RWPE2 (cell line): ENCODE results near the gene ABCC8.

ENCODE experiments used
- ATAC-seq: fragments of 200-7000 bp; cut with Tn5 transposase; 3 replicates; pipeline ENCODE4 v1.9.1; 2021; ENCODE audit warnings: low read depth
- DNase-seq: peaks from one replicate; pipeline ENCODE4 v3.0.0-alpha.2; 2020; ENCODE audit warnings: low spot score
- H3K27ac ChIP-seq: fragments of 450-650 bp; 2 replicates; pipeline ENCODE4 v1.5.1; 2017; ENCODE audit warnings: mild to moderate bottlenecking; ENCODE audit not compliant: poor library complexity, severe bottlenecking
- H3K27me3 ChIP-seq: fragments of 250-450 bp; sonication (Bioruptor Pico); 2 replicates; pipeline ENCODE4 v1.5.1; 2021; ENCODE audit warnings: mild to moderate bottlenecking, moderate library complexity; ENCODE audit not compliant: insufficient read depth, poor library complexity, severe bottlenecking
- H3K36me3 ChIP-seq: fragments of 250-450 bp; sonication (Bioruptor Pico); 2 replicates; pipeline ENCODE4 v1.5.1; 2020; ENCODE audit warnings: low read depth, mild to moderate bottlenecking, moderate library complexity
- H3K4me1 ChIP-seq: fragments of 250-450 bp; sonication (Bioruptor Pico); 2 replicates; pipeline ENCODE4 v1.5.1; 2021; ENCODE audit warnings: mild to moderate bottlenecking, moderate library complexity; ENCODE audit not compliant: insufficient read depth, poor library complexity, severe bottlenecking
- H3K4me3 ChIP-seq: fragments of 250-450 bp; sonication (Bioruptor Pico); 2 replicates; pipeline ENCODE4 v1.5.1; 2021; ENCODE audit warnings: mild to moderate bottlenecking, moderate library complexity; ENCODE audit not compliant: severe bottlenecking
- H3K9me3 ChIP-seq: fragments of 250-450 bp; sonication (Bioruptor Pico); 2 replicates; pipeline ENCODE4 v1.5.1; 2021; ENCODE audit warnings: mild to moderate bottlenecking, moderate library complexity; ENCODE audit not compliant: severe bottlenecking
- TF ChIP-seq, protein P1 (sequence below): fragments of 450-650 bp; IDR thresholded peaks from one replicate; pipeline ENCODE4 v1.5.1; 2017; ENCODE audit warnings: mild to moderate bottlenecking, moderate library complexity; ENCODE audit not compliant: poor library complexity, severe bottlenecking

The ABCC8 gene

GRCh38 chr11:17446482-17446881 lies 30.2 kb downstream of the ABCC8 start:
- H3K9me3 ChIP-seq = no peaks in the 10 kb centered on the region
- no peaks in the 10 kb centered on the region for H3K36me3 ChIP-seq
- no peak overlapping the region for H3K27ac ChIP-seq
- H3K4me3 ChIP-seq = no peak overlapping the region
- TF ChIP-seq, protein P1, sequence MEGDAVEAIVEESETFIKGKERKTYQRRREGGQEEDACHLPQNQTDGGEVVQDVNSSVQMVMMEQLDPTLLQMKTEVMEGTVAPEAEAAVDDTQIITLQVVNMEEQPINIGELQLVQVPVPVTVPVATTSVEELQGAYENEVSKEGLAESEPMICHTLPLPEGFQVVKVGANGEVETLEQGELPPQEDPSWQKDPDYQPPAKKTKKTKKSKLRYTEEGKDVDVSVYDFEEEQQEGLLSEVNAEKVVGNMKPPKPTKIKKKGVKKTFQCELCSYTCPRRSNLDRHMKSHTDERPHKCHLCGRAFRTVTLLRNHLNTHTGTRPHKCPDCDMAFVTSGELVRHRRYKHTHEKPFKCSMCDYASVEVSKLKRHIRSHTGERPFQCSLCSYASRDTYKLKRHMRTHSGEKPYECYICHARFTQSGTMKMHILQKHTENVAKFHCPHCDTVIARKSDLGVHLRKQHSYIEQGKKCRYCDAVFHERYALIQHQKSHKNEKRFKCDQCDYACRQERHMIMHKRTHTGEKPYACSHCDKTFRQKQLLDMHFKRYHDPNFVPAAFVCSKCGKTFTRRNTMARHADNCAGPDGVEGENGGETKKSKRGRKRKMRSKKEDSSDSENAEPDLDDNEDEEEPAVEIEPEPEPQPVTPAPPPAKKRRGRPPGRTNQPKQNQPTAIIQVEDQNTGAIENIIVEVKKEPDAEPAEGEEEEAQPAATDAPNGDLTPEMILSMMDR = no peak
- no peak for ATAC-seq
- no peak for DNase-seq
- no peaks in the 10 kb centered on the region for H3K4me1 ChIP-seq
- peaks cover 3% of the 10 kb centered on the region for H3K27me3 ChIP-seq

DNA sequence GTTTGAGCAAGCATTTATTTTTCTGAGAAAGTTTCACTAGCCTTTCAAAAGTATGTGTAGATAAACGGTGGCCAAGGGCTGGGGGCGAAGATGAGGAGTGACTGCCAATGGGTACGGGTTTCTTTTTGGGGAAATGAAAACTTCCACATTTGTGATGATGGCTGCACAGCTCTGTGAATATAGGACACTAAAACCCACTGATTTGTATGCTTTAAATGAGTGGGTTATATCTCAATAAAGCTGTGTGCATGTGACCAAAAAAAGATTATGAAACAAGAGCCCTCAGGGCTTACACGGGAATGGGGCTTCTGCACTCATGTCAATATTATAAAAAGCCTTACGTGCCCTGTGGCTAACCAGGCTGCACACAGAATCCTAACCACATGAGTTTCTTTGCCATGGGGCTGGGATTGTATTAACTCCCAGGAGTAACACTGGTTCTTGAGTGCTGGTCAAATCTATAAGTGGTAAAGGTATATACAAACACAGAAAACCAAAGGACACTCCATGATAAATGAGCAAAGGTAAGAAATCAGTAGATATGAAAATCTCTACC lies 31.3 kb downstream of the ABCC8 start:
- H3K9me3 ChIP-seq = no peaks in the 10 kb centered on the region
- DNase-seq = no peak
- no peaks in the 10 kb centered on the region for H3K4me1 ChIP-seq
- H3K4me3 ChIP-seq = no peak overlapping the region
- no peaks in the 10 kb centered on the region for H3K36me3 ChIP-seq
- H3K27me3 ChIP-seq = peaks cover 3% of the 10 kb centered on the region
- TF ChIP-seq, protein P1 = no peak
- H3K27ac ChIP-seq = no peak overlapping the region
- ATAC-seq = no peak

GRCh38 chr11:17443926-17444690 lies 32.5 kb downstream of the ABCC8 start:
- Histone ChIP-seq H3K4me1 (no peaks in the 10 kb centered on the region), H3K27ac (no peak overlapping the region), H3K4me3 (no peak overlapping the region), H3K27me3 (peaks cover 3% of the 10 kb centered on the region), H3K9me3 (no peaks in the 10 kb centered on the region), H3K36me3 (no peaks in the 10 kb centered on the region)
- TF ChIP-seq, protein P1 = no peak
- ATAC-seq (no peak), DNase-seq (no peak)

GRCh38 chr11:17443423-17443822 lies 33.2 kb downstream of the ABCC8 start:
- Histone ChIP-seq H3K27ac (no peak overlapping the region), H3K4me1 (no peaks in the 10 kb centered on the region), H3K27me3 (peaks cover 3% of the 10 kb centered on the region), H3K4me3 (no peak overlapping the region), H3K9me3 (no peaks in the 10 kb centered on the region), H3K36me3 (no peaks in the 10 kb centered on the region)
- TF ChIP-seq, protein P1 = no peak
- DNase-seq (no peak), ATAC-seq (no peak)

GRCh38 chr11:17443000-17443399 lies 33.6 kb downstream of the ABCC8 start:
- DNase-seq (no peak), ATAC-seq (no peak)
- Histone ChIP-seq H3K4me3 (no peak overlapping the region), H3K27me3 (peaks cover 3% of the 10 kb centered on the region), H3K27ac (no peak overlapping the region), H3K36me3 (no peaks in the 10 kb centered on the region), H3K9me3 (no peaks in the 10 kb centered on the region), H3K4me1 (no peaks in the 10 kb centered on the region)
- TF ChIP-seq, protein P1 = no peak
